Heart right ventricle (tissue), 16 donors: ENCODE results near the gene DDX1. TPM values are rescaled to one million over a fixed set of nuclear protein-coding genes. Genes with fewer than 3 reads are reported as not detected.

Experiments used
- ATAC-seq, 8 donors: fragments of 200-7000 bp; cut with Tn5 transposase; one replicate each; pipeline ENCODE4 v1.9.1; 2020; ENCODE audit warnings: mild to moderate bottlenecking in 8 of 8, moderate library complexity in 8 of 8, moderate number of reproducible peaks in 1 of 8
- DNase-seq, 2 donors: peaks; one replicate each; pipeline ENCODE4 v3.0.0-alpha.2; 2020
- H3K27ac ChIP-seq, 10 donors: fragments of 200-600 bp; sonication (generic) in 2 of 10; one replicate each; pipeline versions ENCODE4 v1.5.0 to v1.8.0; 2020 to 2022; ENCODE audit warnings: mild to moderate bottlenecking in 3 of 10
- H3K27me3 ChIP-seq, 7 donors: fragments of 200-600 bp; one replicate each; pipeline ENCODE4 v1.8.0; 2021 to 2022; ENCODE audit warnings: mild to moderate bottlenecking in 2 of 7
- H3K36me3 ChIP-seq, 9 donors: fragments of 200-600 bp; sonication (generic) in 1 of 9; one replicate each; pipeline versions ENCODE4 v1.5.0 to v1.8.0; 2020 to 2022; ENCODE audit warnings: mild to moderate bottlenecking in 2 of 9
- H3K4me1 ChIP-seq, 9 donors: fragments of 200-600 bp; sonication (generic) in 1 of 9; one replicate each; pipeline versions ENCODE4 v1.5.0 to v1.8.0; 2020 to 2022; ENCODE audit warnings: mild to moderate bottlenecking in 4 of 9
- H3K4me3 ChIP-seq, 10 donors: fragments of 200-600 bp; sonication (generic) in 2 of 10; one replicate each; pipeline versions ENCODE4 v1.5.0 to v1.8.0; 2020 to 2022; ENCODE audit warnings: mild to moderate bottlenecking in 7 of 10, moderate library complexity in 2 of 10
- H3K9me3 ChIP-seq, 11 donors: fragments of 200-600 bp in 10 of 11; sonication (generic) in 2 of 11; one replicate each; pipeline versions ENCODE4 v1.5.0 to v1.8.0; 2013 to 2022; ENCODE audit warnings: mild to moderate bottlenecking in 2 of 11, control low read depth in 1 of 11, moderate library complexity in 1 of 11
- CTCF ChIP-seq, 9 donors: fragments of 200-600 bp; sonication (generic) in 2 of 9; IDR thresholded peaks; one replicate each; pipeline versions ENCODE4 v1.5.0 to v1.8.0; 2021 to 2022; ENCODE audit warnings: antibody characterized with exemption in 9 of 9, mild to moderate bottlenecking in 5 of 9, moderate library complexity in 1 of 9
- WGBS, 2 donors: extraction: QIAGEN DNeasy Blood & Tissue Kit; methylation state at CpG; one replicate each; pipeline ENCODE4 v1.1.7; 2013; ENCODE audit warnings: inconsistent platforms in 1 of 2; 5-methylcytosine and 5-hydroxymethylcytosine counted together
- intact Hi-C, 10 donors: fragments of 100-400 bp; cut with DNase I; formaldehyde crosslinking; loops; one replicate each; pipeline versions ENCODE4 v1.11.1 to v1.14.2; 2022
- polyA plus RNA-seq, 2 donors: library from polyadenylated mRNA; stranded (reverse); fragments of 200-250 nt; gene quantifications; one replicate each; pipeline ENCODE4 v1.2.3, GENCODE V29; 2013
- total RNA-seq, 10 donors: library from RNA; stranded (reverse); fragmentation: NEBNext Ultra II Directional in 3 of 10; extraction: Animal tissue kit (Norgen Biotek cat#: 25700) in 3 of 10; gene quantifications; one replicate each; pipeline versions ENCODE4 v1.2.1 to v1.2.4, GENCODE V29; 2021 to 2023
- donor health status: Arrhythmogenic right ventricular cardiomyopathy.
- donor health status: ischemic (EF 13 %, LVEDD 7.1; RV severe dilation, severe dysfunction).
- donor health status: healthy with polysubstance abuse.
- donor health status: DM: no; HTN: yes; CAD: no.
- donor health status: DM: no; HTN: no; CAD: no.
- donor health status: ischemic (EF 25% LVEDD 6.9; RV normal size, moderate dysfunction).
- donor health status: ischemic (EF 25% LVEDD 5.7; RV mildly dilated, moderate dysfunction).
- donor health status: healthy.
- donor health status: DM: yes; HTN: yes; CAD: no.
- donor health status: Ischemic cardiomyopathy.
- donor health status: ischemic (EF 35%, LVEDD 5.7; RV mildly dilated, moderate dysfunction).
- donor health status: nonischemic (EF 11% LVEDD 7.7; RV severe dilation, severe dysfunction).
- donor health status: DM: yes; HTN: yes; CAD: no.
- donor health status: PGD.
- donor health status: ischemic (EF 29% LVEDD 5.4; RV normal size, mild dysfunction).
- donor health status: nonischemic (EF 23%, LVEDD 6.1; RV moderate dilation, normal function).

The DDX1 gene
- total and polyA plus RNA-seq, 12 donors = 80.1 to 183 (median 157) TPM

- no peak for TF ChIP-seq CTCF (IDR thresholded peaks at IDR 0.05)
- 95 to 96% methylated on average over 4 of the region's 4 CpGs for WGBS, 2 donors
- DNase-seq (no peak), ATAC-seq (no peak)
- H3K9me3 ChIP-seq = no peaks in the 10 kb centered on the region
- no peak overlapping the region for H3K4me3 ChIP-seq
- intact Hi-C loops = loop anchor here in 1 of 10 donors (10.0 kb wide), 1 partner anchor 1792 kb away; no protein-coding TSS in a partner anchor
- H3K36me3 ChIP-seq = peaks cover 0 to 54% (median 15%) of the 10 kb centered on the region in 9 donors
- H3K4me1 ChIP-seq = peaks cover 0 to 31% (median 24%) of the 10 kb centered on the region in 9 donors
- H3K27ac ChIP-seq = no peak overlapping the region
- H3K27me3 ChIP-seq = no peaks in the 10 kb centered on the region
Observed at GRCh38 chr2:15556311-15556930, 35.2 kb upstream of the DDX1 start.

- Histone ChIP-seq H3K4me1 (peaks cover 0 to 37% (median 27%) of the 10 kb centered on the region in 9 donors), H3K27ac (no peak overlapping the region), H3K9me3 (no peaks in the 10 kb centered on the region), H3K27me3 (no peaks in the 10 kb centered on the region), H3K4me3 (no peak overlapping the region), H3K36me3 (peaks cover 0 to 39% (median 7%) of the 10 kb centered on the region in 9 donors)
- TF ChIP-seq CTCF (IDR thresholded peaks at IDR 0.05) = no peak
- WGBS, 2 donors = 51 to 52% methylated on average over 5 of the region's 5 CpGs
- DNase-seq (no peak), ATAC-seq (no peak)
- intact Hi-C loops = loop anchor here in 1 of 10 donors (10.0 kb wide), 1 partner anchor 1793 kb away; no protein-coding TSS in a partner anchor
Observed at GRCh38 chr2:15557887-15558311, 33.8 kb upstream of the DDX1 start.

- no peak for TF ChIP-seq CTCF (IDR thresholded peaks at IDR 0.05)
- peaks cover 0 to 37% (median 27%) of the 10 kb centered on the region in 9 donors for H3K4me1 ChIP-seq
- 73 to 76% methylated on average over 6 of the region's 6 CpGs for WGBS, 2 donors
Observed at GRCh38 chr2:15559379-15560139, 32.1 kb upstream of the DDX1 start.

More at GRCh38 chr2:15559379-15560139, 32.1 kb upstream of the DDX1 start:
- ATAC-seq (no peak), DNase-seq (no peak)
- Histone ChIP-seq H3K27ac (no peak overlapping the region), H3K27me3 (no peaks in the 10 kb centered on the region), H3K36me3 (peaks cover 0 to 23% (median 0%) of the 10 kb centered on the region in 9 donors), H3K4me3 (peak overlapping the region in 9 of 10 donors; percentile 65 to 90 (median 78)), H3K9me3 (no peaks in the 10 kb centered on the region)
- intact Hi-C loops = loop anchor here in 3 of 10 donors (2.0 to 10.0 kb wide), 2 partner anchors 31 to 1795 kb away; partner anchors contain the start of gene DDX1 (in 2 of the 3)
